Stimulated activated CD4-positive, alpha-beta T cell treated with anti-CD3 and anti-CD28 coated beads, Interleukin-4, amount 100 ng/mL, for 24 hours (primary cell): Measurements from ENCODE around the gene CSRNP3.
"Not testable (repeated sequence)": the region's sequence is repeated elsewhere in the genome, so short reads cannot be mapped to it uniquely, and the experiment has no call there.

Source experiments
- DNase-seq: peaks from one replicate; pipeline ENCODE4 v3.0.0-alpha.2; 2020

Gene CSRNP3

DNA sequence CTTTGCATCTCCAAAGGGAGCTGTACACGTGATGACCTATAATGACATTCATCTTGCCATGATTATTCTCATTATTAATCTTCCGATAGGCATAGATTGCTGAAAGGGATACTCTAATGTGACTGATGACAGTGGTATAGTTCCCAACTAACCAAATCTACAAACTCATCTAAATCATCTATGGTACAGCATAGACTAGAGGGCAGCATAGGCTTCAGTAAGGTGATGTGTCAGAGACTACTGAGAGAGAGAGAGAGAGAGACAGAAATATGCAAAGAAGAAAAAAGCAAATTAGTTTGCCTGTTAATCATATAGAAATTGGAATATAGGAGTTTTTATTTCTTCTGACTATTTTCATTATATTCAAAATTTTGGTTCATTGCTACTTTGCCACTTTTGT lies 89.3 kb downstream of the CSRNP3 start:
- no peak for DNase-seq

DNA sequence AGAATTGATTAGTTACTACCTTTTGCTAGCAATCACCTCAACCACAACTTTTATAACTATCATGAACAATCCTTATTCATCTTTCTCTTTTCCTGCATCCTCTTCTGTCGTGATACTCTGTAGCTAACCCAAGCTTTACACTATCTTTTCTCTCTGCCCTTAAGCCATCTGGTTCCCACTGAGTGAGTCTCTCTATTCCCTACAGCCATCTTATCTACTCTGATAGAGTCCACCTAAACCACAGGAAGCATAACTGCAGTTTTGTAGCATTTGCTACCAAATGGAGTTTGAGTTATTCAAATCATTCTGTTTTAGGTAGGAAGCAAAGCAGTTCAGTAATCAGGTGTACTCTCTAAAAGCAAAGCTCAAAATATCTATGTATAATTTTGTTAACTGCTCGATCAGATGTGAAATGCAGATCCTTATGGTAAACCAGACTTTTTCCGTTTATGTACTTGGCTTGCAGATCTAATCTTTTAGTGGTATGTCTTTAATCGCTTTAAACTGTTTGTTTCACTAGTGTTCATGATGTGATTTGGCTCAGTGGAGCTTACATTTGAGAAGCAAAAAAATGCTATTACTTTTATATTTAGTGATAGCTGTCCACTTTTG lies 91.0 kb downstream of the CSRNP3 start:
- DNase-seq, result no peak

DNA sequence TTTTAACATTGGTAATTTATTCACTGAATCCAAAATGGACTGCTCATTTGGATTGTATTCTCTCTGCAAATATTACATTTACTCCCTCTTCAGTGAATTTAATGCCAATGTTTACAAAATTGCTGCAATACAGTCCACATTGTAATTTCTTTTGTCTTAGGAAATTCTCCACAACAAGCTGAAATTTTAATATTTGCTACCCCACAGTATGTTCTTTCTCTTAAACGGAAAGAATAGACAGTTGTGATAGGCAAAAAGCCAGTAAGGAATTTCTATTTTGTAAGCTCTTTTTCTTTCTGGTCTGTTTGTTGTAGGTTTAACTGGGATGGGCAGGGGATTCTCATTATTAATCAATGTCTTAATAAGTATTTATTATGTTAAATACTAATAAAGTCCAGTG lies 92.0 kb downstream of the CSRNP3 start:
- no peak for DNase-seq

DNA sequence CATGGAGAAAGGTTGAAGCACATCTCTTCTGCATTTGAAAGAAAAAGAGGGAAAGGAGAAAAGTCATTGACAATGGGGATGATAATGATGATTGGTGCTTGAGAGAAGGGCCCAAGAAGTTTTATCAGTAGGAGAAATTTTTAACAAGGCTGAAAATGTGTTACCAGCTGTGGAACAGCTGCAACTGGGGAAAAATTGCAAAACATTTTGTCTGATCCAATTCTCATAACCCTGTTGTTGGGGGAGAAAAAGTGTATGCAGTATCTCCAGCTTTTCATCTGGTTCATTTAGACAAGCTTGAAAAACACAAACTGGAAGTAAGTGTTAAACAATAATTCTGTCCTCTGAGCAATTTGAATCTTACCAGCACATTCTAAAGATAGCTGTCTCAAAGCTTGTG lies 92.7 kb downstream of the CSRNP3 start:
- DNase-seq, result no peak

DNA sequence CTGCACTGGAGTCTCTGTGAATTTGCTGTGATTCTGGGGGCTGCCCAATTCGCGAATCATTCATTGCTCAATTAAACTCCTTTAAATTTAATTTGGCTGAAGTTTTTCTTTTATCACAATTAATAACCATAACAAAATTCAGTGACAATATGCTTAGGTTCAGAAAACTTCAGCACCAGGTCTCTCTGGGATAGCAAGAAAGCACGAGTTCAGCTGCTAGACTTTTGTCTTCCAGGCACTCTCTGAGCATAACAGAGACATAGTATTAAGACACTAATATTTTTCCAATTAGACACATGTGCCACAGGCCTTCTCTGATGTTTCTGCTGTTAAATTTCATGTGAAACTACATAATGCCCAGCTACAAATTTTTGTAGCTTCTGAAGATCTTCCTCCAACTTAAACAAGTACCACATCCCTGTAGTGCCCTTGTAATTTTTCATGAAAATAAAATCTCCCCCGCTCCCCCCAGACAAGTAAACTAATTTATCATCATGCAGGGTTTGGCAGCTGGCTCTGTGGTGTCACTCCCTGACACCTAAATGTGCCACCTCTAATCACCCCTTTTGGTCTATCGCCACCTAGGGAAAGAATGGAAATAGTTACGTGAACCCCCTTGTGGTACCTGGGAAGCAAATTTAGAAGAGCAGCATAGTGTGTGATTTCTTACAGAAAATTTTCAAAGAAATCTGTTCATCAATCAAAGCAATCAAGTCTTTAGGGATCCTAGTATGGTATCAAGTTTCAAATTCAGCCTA lies 94.1 kb downstream of the CSRNP3 start:
- DNase-seq, result no peak

DNA sequence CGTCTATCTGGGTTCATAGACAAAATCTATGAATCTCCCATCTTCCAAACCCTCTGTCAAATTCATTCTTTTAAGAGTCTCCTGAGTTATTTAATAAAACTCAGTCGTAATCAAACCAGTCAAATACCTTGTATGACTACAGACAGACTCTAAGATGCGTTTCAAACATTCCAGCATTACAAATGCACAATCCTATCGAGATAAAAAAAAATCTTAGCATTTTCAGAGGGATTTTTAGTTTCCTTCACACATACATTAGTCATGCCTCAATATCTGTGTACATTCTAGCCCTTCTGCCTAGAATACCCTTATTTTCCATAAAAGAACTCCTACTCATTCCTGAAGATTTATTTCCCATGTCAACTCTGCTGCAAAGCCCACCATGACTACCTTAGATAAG lies 96.5 kb downstream of the CSRNP3 start:
- no peak for DNase-seq

DNA sequence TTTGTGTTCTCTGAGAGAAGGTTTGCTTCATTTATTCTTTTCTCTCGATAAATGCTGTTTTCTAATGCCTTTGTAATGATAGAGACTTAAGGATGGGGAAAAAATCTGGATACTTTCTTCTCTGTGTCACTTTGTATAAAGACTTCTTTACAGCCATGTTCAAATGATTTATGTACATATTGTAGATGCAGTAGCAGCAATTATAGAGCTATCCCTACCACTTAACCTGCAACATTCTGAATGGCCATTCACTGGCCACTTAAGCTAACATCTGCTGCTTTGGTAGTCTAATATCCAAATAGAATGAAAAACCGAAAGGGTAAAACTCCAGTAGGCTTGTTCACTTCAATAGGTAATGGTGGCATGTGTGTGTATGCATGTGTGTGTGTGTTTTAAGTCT lies 97.8 kb downstream of the CSRNP3 start:
- no peak for DNase-seq

DNA sequence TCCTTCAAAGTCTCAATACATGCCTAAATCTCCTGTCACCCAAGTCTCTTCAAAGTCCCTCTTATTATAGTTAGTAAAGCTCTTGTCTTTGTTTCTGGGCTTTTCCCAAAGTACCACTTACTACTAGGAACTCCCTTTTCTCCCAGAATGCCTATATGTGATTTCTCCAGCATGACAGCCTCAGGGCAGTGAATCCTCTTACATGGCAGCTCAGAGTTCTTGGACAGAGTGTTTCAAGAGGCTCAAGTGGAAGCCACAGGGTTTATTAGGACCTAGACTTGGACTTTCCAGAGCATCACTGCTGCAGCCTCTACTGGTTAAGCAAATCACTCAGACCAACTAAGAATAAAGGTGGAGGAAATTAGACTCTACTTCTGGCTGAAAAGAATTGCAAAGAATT lies 98.9 kb downstream of the CSRNP3 start:
- DNase-seq, result no peak

DNA sequence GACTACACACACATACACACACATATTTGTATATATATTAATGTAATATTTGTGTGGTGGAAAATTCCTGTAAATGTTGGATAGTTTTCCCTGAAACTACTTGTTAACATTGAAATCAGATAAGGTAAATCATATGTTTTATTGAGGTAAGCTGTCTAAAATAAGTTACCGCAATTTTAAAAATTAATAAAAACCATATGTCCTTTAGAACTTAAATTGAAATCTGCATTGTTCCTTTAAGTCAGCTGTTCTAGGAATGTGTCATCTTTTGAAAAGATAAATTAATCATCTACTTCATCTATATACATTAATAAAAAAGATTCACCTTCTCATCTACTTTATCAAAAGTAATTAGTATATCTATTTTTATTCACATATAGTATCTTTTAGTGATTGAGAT lies 102.0 kb downstream of the CSRNP3 start:
- DNase-seq, result no peak

DNA sequence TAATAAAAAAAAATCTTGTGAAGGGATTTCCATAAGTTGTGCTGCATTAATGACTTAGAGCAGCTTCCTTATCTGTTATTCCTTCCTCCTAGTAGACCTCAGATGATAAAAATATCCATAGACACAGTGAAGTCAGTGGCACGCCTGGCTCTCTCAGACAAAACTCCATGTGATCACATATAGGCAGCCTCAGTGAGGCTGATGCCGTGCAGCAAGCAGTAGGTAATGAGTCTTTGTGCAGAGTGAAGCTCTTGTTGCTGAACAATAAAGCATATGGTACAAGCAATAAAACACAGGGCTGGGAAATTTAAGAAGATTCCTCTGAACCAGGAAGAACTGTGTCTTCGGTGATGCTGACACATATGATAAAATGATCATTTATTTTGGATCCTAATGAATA lies 102.7 kb downstream of the CSRNP3 start:
- no peak for DNase-seq

DNA sequence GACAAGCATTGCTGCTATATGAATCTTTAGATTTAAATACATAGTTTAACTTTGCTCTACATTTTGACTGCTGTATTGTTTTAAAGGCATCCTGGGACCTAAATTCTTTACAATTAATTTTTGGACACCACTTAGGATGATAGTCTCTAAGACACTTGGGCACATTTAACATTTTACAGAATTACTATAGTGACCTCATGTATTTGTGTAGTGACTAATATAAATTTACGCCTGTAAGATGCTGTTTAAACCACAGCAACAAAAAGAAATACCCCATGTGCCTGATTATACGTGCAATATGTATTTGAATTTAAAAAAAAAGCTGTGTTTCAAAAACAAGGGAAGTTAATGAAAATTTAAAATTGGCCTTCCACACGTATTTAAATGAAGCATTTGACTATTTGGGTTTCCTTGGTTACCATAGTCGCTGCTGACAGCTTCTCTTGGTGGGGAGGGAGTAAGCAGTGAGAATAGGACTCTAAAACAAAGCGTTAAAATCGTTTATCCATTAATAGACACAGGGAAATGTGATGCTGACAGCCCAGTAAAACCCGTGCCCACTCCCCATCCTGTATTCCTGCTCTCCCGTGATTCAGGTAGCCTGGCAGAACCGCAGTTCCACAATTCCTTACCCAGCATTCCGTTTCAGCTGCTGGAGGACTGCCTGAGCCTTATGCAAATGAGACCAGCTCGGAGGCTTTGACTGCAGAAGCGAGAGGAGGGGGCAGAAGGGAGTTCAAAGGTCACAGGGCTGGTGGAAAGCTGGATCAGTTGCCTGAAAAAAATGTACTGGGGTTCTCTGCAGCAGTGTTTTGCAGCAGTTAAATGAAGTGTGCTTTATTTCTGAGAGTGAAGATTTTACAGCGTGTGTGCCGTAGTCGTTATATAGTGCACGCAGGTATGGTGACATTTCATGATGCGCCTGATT lies 104.3 kb downstream of the CSRNP3 start:
- DNase-seq, result no peak

DNA sequence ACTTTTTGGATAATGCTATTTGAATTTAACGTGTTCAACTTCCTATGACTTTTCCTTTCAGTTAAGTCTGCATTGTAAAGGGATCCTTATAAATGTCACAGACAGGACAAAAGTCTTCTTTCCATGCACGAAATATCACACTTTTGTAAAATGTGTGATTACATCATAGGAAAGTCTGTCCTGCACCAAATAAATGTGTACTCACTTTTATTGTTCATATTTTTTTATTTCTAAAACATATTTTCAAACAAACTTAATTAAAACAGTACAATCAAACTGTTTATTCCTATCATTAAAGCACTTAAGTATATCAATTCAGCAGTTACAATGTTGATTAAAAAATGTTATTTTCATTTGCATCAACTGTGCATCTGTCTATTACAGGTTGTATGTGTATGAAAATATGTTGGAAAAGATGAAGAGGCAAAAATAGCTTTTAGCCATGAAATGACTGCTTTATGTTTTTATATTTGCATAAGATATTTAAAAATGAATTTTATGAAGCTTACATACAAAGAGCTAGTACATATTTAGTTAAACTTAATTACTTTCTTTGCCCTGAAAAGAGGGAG lies 105.6 kb downstream of the CSRNP3 start:
- no peak for DNase-seq

DNA sequence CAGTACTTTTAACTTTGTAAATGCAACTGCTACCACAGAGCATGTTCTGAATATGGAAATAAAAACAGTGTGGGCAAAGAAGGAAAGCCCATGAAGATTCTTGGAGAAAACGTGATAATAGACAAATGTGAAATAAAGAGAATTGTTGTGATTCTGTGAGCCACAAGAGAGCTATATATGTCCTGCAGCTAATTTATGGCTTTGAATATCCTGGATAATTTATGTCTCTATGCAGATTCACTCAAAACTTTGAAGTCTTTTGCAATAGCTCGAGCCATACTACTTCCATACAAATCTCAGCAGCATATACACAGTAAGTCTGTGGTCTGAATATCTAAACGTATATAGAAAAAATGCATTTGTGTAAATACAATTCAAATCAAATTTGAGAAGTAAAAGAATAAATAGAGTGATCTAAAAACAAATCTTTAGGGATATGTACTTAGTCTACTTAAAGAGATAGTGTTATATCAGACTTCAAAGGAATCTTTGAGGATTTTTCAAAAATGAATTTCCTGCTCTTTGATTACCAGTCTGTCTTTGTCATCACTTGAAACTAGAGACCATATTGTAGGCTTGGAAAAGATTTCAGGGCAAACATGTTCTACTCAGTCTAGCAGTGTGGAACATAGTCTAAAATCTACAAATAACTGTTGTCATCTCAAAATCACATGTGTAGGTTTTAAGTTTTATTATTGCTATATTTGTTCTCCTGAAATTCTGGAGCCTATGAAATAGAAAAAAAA lies 107.1 kb downstream of the CSRNP3 start:
- DNase-seq, result no peak

DNA sequence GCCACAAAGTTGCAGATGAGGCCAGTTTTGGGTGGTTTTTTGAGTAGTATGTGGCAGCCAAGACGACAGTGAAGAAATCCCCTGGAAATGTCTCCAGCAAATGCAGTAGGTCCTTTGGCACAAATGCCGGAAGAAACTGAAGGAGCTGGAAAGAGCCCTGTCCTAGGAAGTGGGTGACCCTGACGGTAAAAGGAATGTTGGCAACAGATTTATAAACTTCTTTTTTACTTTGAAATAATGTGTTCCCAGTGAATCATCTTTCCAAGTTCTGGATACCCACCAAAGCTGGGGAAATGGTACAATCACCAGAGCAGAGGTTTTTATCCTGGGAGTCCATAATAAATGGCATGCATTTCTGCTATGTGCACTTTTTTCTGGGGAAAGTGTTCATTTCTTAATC lies 112.9 kb downstream of the CSRNP3 start:
- no peak for DNase-seq

DNA sequence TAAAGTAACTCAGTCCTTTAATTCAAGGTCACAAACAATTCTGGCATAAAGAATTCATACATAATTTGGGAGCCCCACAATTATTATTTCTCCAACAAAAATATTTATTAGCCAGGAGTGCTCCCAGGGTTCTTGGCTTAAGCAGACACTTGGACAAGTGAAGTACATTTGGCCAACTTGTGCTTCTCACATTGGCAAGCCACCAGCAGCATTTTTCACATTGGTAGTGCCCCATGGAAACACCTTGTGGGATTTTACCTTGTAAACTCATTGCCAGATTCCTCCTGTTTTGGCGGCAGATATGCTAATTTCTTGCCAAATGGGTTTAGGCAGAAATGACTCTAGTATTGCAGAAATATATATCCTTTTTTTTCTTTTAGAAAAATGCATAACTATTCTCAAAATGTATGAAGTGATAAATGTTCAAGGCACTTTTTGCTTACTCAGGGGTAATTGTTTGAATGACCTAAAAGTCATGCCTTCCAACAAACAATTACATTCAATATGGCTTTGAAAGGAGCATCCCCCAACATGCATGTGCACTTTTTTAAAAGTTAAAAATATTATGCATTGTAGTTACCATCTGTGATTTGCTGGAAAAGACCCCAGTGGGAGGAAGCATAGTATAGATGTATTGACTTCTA lies 113.5 kb downstream of the CSRNP3 start:
- DNase-seq, result no peak

DNA sequence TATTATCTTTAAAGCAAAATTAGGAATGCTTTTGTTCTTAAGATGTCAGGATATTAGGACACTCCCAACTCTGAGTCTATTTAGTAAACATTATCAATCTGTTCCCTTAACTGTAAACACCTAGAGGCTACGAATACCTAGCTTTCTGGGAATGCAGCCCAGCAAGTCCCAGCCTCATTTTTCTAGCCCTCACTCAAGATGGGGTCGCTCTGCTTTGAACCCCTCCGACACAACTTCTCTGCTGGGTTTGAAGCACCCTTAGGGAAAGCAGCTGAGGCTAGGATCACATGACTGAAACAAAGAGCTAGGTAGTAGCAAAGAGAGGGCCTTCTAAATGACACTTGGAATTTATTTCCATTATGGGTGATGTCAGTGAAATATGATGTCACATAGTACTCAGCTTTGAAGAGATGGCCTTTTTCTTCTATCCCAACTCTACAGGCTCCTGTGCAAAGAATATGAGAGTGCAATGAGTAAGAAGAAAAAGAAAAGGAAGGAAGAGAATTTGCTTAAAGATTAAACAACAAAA lies 114.7 kb downstream of the CSRNP3 start:
- DNase-seq, result no peak

DNA sequence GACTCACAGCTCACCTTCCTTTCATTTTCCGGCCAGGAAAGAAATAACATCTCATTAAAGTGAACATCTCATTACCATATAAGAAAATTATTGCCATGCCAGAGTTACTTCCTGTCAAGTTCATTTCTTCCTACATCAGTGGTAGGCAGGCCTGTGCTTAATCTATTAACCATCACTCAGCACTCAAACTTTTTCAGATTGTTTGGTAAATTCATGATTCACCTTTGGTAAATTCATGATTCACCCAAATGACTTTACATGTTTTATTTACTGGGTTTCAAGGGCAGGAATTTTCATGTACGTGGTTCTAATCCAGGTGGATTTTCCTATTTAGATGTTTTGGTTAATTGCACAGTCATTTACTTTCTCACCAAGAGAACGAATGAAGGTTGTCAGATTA lies 116.5 kb downstream of the CSRNP3 start:
- no peak for DNase-seq

DNA sequence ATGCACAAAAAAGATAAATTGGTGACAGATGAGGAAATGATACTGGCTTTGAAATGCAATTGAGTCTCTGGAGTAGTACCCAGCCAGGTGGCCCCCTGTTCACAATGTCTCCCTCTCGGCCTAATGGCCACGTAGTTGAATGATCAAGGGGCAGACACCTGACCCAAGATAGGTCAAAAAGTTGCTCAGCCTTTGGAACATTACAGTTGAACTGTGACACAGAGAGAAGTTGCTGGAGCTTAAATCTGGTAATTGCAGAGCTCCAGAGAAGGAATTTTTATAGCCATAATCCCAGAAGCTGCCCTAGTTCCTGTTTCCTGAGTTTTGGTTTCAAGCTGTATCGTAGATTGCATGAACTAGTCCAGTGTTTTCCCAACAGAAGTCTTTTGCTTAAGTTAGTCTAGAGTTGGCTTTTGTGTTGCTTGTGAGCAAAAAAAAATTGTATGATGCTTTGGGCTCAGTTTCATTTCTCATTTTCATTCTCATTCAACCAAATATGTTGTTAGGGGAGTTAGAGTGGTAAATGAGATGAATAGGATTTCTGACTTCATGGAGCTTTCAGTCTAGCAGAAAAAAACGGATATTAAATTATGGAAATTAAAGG lies 117.9 kb downstream of the CSRNP3 start:
- DNase-seq, result no peak

DNA sequence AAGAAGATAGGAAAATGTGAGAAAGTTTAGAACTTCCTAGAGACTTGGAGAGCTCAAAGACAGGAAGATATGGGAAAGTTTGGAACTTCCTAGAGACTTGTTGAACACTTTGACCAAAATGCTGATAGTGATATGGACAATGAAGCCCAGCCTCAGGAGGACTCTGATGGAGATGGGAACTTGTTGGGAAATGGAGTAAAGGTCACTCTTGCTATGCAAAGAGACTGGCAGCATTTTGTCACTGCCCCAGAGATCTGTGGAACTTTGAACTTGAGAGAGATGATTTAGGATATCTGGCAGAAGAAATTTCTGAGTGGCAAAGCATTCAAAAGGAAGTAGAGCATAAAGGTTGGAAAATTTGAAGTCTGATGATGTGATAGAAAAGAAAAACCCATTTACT lies 121.5 kb downstream of the CSRNP3 start:
- not testable (repeated sequence) for DNase-seq

DNA sequence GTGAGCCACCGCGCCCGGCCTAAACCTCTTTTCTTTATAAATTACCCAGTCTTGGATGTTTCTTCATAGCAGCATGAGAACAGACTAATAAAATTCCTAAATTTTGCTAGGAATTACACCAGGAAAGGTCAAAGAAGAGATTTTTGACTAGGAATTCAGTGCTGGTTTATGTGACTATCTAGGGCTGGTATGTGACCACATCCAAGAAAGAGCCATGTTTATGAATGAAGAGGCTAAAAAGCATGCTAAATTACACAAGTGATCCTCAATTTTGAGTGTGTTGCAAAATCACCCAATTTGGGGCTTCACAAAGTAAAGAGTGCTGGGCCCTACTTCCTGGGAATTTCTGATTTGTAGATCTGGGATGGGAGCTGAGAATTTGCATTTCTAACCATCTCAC lies 123.6 kb downstream of the CSRNP3 start:
- DNase-seq, result no peak

DNA sequence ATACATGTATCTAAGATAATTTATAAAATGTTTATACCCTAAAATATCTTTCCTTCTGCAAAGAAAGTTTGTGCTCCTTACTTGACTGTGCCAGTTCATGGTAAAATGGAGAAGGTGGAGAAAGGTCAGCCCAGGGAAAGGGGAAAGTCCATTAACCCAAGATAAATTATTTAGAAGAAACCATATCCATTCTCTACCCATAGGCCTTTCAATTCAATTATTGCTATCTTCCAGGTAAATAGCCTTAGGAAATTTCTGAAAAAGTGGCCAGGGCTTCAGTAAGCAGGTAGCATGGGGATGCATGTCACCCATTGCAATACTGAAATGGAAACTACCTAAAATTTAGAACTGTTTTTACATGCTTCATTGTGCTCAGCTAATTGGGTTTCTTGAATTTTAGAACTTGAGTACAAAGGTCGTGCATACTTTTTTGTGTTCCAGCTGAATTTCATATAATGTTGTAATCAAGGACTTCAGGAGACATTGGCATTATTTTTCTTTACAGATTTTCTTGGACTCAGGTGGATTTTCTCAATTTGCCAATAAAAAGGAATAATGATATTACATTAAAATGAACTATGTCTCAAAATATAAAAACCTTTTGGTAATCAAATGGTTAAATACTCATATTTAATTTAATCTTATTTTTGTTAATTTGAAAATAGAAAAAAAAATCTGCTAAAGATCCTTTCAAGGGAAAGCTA lies 124.9 kb downstream of the CSRNP3 start:
- no peak for DNase-seq
